ENCODE measurements around the gene SYT14.

GRCh38 chr1:209911746-209912145 lies 26.3 kb upstream of the SYT14 start:
- TF ChIP-seq CTCF (optimal IDR thresholded peaks at IDR 0.05 in 1 of 3, IDR thresholded peaks at IDR 0.05 in 1 of 3, conservative IDR thresholded peaks at IDR 0.05 in 1 of 3; ENCODE audit: extremely low read depth in 1 of 3, insufficient read depth in 2 of 3, low read length in 3 of 3) (no peak), EZH2 (IDR thresholded peaks at IDR 0.05; ENCODE audit: low read length) (no peak)
